ENCODE measurements around the gene GAGE13. TPM values are rescaled to one million over a fixed set of nuclear protein-coding genes. Genes with fewer than 3 reads are reported as not detected.
"Not testable (repeated sequence)": the region's sequence is repeated elsewhere in the genome, so short reads cannot be mapped to it uniquely, and the experiment has no call there.

GAGE13 gene
- not detected in 2 replicates for polyA plus RNA-seq (2011; rRNA removed)
- polyA minus RNA-seq (2011; rRNA and poly(A)+ RNA removed) = not detected in 2 replicates

GRCh38 chrX:49331282-49331681 is at the start of gene GAGE13:
Gene GAGE13, plus strand, starts transcription at chrX:49331582. Its CDS starts 1,156 bp downstream, at chrX:49332738.
- CTCF ChIA-PET; DNase-seq (ENCODE audit: low read depth); H3K27me3 ChIP-seq (ENCODE audit: control insufficient read depth, insufficient read depth, low read length): not testable (repeated sequence)

DNA sequence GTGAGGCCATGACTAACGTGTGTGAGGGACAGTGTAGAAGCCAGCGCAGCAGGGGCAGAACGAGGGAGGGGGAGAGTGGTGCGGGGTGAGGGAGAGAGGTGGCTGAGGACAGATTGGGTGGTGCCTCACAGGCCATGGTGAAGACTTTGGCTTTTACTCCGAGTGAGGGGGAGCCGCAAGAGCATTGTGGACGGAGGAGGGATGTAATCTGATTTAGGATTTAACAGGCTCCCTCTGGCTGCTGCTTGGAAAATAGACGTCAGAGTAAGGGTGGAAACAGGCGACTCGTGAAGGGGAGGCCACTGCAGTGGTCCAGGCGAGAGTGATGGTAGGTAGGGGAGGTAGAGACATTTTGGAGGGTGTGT is 48.8 kb upstream of the GAGE13 start:
- TF ChIP-seq CTCF (IDR thresholded peaks at IDR 0.05; ENCODE audit: insufficient read depth, low read depth, low read length) = peak; percentile 37
- ChIA-PET CTCF (no interaction called here), POLR2A (no interaction called here)
- DNase-seq (ENCODE audit: low read depth) = no peak
- Histone ChIP-seq H3K4me3 (ENCODE audit: low read depth, low read length) (no peak overlapping the region), H3K36me3 (ENCODE audit: control insufficient read depth, insufficient read depth, low read length) (no peaks in the 10 kb centered on the region), H3K27me3 (ENCODE audit: control insufficient read depth, insufficient read depth, low read length) (no peaks in the 10 kb centered on the region)

More at GRCh38 chrX:49331282-49331681, at the start of gene GAGE13:
- H3K4me3 ChIP-seq (ENCODE audit: low read depth, low read length); H3K36me3 ChIP-seq (ENCODE audit: control insufficient read depth, insufficient read depth, low read length); POLR2A ChIA-PET: not testable (repeated sequence)

DNA sequence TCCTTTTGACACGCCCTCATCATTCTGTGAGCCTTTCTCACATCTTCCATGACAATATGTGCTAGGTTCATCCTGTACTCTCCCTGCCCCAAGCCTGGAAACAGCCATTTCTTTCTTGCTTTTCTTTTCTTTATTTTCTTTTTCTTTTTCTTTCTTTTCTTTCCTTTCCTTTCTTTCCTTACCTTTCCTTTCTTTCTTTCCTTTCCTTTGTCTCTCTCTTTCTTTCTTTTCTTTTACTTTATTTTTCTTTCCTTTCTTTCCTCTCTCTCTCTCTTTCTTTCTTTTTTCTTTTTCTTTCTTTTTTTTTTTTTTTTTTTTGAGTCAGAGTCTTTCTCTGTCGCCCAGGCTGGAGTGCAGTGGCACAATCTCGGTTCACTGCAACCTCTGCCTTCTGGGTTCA is 47.2 kb upstream of the GAGE13 start:
- H3K36me3 ChIP-seq (ENCODE audit: control insufficient read depth, insufficient read depth, low read length) = no peaks in the 10 kb centered on the region
- TF ChIP-seq CTCF (IDR thresholded peaks at IDR 0.05; ENCODE audit: insufficient read depth, low read depth, low read length) = no peak
- H3K4me3 ChIP-seq (ENCODE audit: low read depth, low read length) = no peak overlapping the region
- ChIA-PET POLR2A (no interaction called here), CTCF (no interaction called here)
- H3K27me3 ChIP-seq (ENCODE audit: control insufficient read depth, insufficient read depth, low read length) = no peaks in the 10 kb centered on the region
- DNase-seq (ENCODE audit: low read depth) = no peak

DNA sequence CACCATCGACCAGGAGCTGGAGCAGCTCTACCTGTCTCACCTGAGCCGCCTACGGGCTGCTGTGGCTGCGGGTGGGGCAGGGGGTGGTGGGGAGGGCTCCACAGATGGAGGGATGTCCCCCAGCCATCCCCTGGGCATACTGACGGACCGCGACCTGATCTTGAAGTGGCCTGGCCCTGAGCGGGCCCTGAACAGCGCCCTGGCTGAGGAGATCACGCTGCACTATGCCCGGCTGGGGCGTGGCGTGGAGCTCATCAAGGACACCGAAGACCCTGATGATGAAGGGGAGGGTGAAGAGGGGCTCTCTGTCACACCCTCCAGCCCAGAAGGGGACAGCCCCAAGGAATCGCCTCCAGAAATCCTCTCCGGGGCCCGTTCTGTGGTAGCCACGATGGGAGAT is 45.2 kb upstream of the GAGE13 start:
- ChIA-PET CTCF (interaction anchor here (0.8 kb wide), 1 partner anchor 94 kb away, joined by 3 read pairs; no protein-coding TSS in a partner anchor), POLR2A (no interaction called here)
- Histone ChIP-seq H3K4me3 (ENCODE audit: low read depth, low read length) (no peak overlapping the region), H3K27me3 (ENCODE audit: control insufficient read depth, insufficient read depth, low read length) (no peaks in the 10 kb centered on the region), H3K36me3 (ENCODE audit: control insufficient read depth, insufficient read depth, low read length) (no peaks in the 10 kb centered on the region)
- no peak for TF ChIP-seq CTCF (IDR thresholded peaks at IDR 0.05; ENCODE audit: insufficient read depth, low read depth, low read length)
- DNase-seq (ENCODE audit: low read depth) = no peak

- H3K27me3 ChIP-seq (ENCODE audit: control insufficient read depth, insufficient read depth, low read length) = no peaks in the 10 kb centered on the region
- H3K36me3 ChIP-seq (ENCODE audit: control insufficient read depth, insufficient read depth, low read length) = no peaks in the 10 kb centered on the region
- POLR2A ChIA-PET = no interaction called here
- TF ChIP-seq CTCF (IDR thresholded peaks at IDR 0.05; ENCODE audit: insufficient read depth, low read depth, low read length) = no peak
- CTCF ChIA-PET = interaction anchor here (0.8 kb wide), 1 partner anchor 94 kb away, joined by 3 read pairs; no protein-coding TSS in a partner anchor
- DNase-seq (ENCODE audit: low read depth) = no peak
- no peak overlapping the region for H3K4me3 ChIP-seq (ENCODE audit: low read depth, low read length)
Measured at GRCh38 chrX:49286581-49286980, 44.8 kb upstream of the GAGE13 start.

DNA sequence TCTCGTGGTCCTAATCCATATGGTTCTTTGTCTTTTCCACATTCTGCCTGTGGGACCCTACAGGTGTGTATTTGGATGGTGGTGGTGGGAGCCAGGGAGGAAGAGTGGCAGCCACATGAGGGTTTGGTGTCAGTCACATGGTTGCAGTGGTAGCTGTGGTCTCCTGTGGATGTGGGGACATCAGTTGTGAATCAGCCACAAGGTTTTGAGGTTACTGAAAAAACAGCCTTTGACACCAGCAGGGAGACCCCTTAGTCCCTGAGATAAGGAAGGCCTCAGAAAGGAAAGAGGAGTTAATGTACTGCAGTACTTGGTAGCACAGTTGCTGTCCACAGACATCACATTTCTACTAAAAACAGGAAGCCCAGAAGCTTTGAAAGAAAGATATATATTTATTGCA is 43.7 kb upstream of the GAGE13 start:
- POLR2A ChIA-PET = no interaction called here
- Histone ChIP-seq H3K27me3 (ENCODE audit: control insufficient read depth, insufficient read depth, low read length) (no peaks in the 10 kb centered on the region), H3K4me3 (ENCODE audit: low read depth, low read length) (no peak overlapping the region), H3K36me3 (ENCODE audit: control insufficient read depth, insufficient read depth, low read length) (no peaks in the 10 kb centered on the region)
- no peak for DNase-seq (ENCODE audit: low read depth)
- TF ChIP-seq CTCF (IDR thresholded peaks at IDR 0.05; ENCODE audit: insufficient read depth, low read depth, low read length) = no peak
- CTCF ChIA-PET = no interaction called here
